Measurements from ENCODE around the gene CHMP3. TPM values are rescaled to one million over a fixed set of nuclear protein-coding genes. Genes with fewer than 3 reads are reported as not detected.

The CHMP3 gene
- total and polyA plus RNA-seq, 2 donors (not counting 1 experiment from before 2014, with no cell fraction given), result 17.5 to 72.5 TPM

GRCh38 chr2:86557836-86558235, 5.4 kb downstream of the CHMP3 start:
- Histone ChIP-seq H2AFZ (ENCODE audit: insufficient read depth, low read depth, low read length, poor library complexity, severe bottlenecking) (no peak overlapping the region), H3K9ac (ENCODE audit: low read length) (no peak overlapping the region), H3K27ac (ENCODE audit: low read length in 2 of 2) (no peak overlapping the region), H3K36me3 (replicated peaks in 1 of 2; ENCODE audit: control extremely low read depth in 1 of 2, control insufficient read depth in 1 of 2, extremely low read depth in 1 of 2, insufficient read depth in 2 of 2, low read length in 1 of 2) (peaks cover 0 to 3% of the 10 kb centered on the region in 2 experiments), H3K27me3 (replicated peaks in 1 of 4; ENCODE audit: control extremely low read depth in 1 of 4, control insufficient read depth in 3 of 4, insufficient read depth in 4 of 4, low read length in 3 of 4) (no peaks in the 10 kb centered on the region), H4K20me1 (ENCODE audit: control insufficient read depth, insufficient read depth, low read length, poor library complexity, severe bottlenecking) (peaks cover 51% of the 10 kb centered on the region), H3K79me2 (ENCODE audit: control insufficient read depth, insufficient read depth, low read length) (peaks cover 100% of the 10 kb centered on the region), H3K4me1 (ENCODE audit: control insufficient read depth in 2 of 2, insufficient read depth in 2 of 2, low read length in 2 of 2) (peaks cover 12 to 24% of the 10 kb centered on the region in 2 donors), H3K9me3 (ENCODE audit: control extremely low read depth in 1 of 3, control insufficient read depth in 2 of 3, insufficient read depth in 1 of 3, low read length in 2 of 3) (no peaks in the 10 kb centered on the region), H3K4me2 (replicated peaks; ENCODE audit: low read depth, low read length, poor library complexity, severe bottlenecking) (no peak overlapping the region), H3K4me3 (ENCODE audit: control extremely low read depth in 1 of 5, extremely low read depth in 1 of 5, insufficient read depth in 1 of 5, low read depth in 2 of 5, low read length in 4 of 5) (no peak overlapping the region)
- ATAC-seq (ENCODE audit: low read depth), result no peak
- no peak overlapping the region for H3K27ac Mint-ChIP-seq
- 90% methylated on average over 2 of the region's 2 CpGs for WGBS (ENCODE audit: insufficient coverage)
- ChIA-PET CTCF (no interaction called here), POLR2A (no interaction called here)
- TF ChIP-seq, protein P1, sequence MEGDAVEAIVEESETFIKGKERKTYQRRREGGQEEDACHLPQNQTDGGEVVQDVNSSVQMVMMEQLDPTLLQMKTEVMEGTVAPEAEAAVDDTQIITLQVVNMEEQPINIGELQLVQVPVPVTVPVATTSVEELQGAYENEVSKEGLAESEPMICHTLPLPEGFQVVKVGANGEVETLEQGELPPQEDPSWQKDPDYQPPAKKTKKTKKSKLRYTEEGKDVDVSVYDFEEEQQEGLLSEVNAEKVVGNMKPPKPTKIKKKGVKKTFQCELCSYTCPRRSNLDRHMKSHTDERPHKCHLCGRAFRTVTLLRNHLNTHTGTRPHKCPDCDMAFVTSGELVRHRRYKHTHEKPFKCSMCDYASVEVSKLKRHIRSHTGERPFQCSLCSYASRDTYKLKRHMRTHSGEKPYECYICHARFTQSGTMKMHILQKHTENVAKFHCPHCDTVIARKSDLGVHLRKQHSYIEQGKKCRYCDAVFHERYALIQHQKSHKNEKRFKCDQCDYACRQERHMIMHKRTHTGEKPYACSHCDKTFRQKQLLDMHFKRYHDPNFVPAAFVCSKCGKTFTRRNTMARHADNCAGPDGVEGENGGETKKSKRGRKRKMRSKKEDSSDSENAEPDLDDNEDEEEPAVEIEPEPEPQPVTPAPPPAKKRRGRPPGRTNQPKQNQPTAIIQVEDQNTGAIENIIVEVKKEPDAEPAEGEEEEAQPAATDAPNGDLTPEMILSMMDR (IDR thresholded peaks at IDR 0.05), result no peak
- TF ChIP-seq EZH2 (IDR thresholded peaks at IDR 0.05; ENCODE audit: borderline replicate concordance, insufficient read depth, low read depth, low read length, poor library complexity, severe bottlenecking), result no peak
- DNase-seq, result no peak
- intact Hi-C loops (cut with micrococcal nuclease), result no loop called here
- no peaks in the 10 kb centered on the region for H3K27me3 Mint-ChIP-seq
- peaks cover 40% of the 10 kb centered on the region for H3K4me1 Mint-ChIP-seq
- no peaks in the 10 kb centered on the region for H3K9me3 Mint-ChIP-seq (ENCODE audit: insufficient read depth)
- no peak overlapping the region for H3K4me3 Mint-ChIP-seq

- TF ChIP-seq, protein P1 (IDR thresholded peaks at IDR 0.05), result no peak
- no peak for TF ChIP-seq EZH2 (IDR thresholded peaks at IDR 0.05; ENCODE audit: borderline replicate concordance, insufficient read depth, low read depth, low read length, poor library complexity, severe bottlenecking)
- intact Hi-C loops (cut with micrococcal nuclease), result no loop called here
- Histone ChIP-seq H4K20me1 (ENCODE audit: control insufficient read depth, insufficient read depth, low read length, poor library complexity, severe bottlenecking) (peaks cover 62% of the 10 kb centered on the region), H3K4me1 (ENCODE audit: control insufficient read depth in 2 of 2, insufficient read depth in 2 of 2, low read length in 2 of 2) (peaks cover 4 to 14% of the 10 kb centered on the region in 2 donors), H3K4me3 (ENCODE audit: control extremely low read depth in 1 of 5, extremely low read depth in 1 of 5, insufficient read depth in 1 of 5, low read depth in 2 of 5, low read length in 4 of 5) (no peak overlapping the region), H2AFZ (ENCODE audit: insufficient read depth, low read depth, low read length, poor library complexity, severe bottlenecking) (no peak overlapping the region), H3K36me3 (replicated peaks in 1 of 2; ENCODE audit: control extremely low read depth in 1 of 2, control insufficient read depth in 1 of 2, extremely low read depth in 1 of 2, insufficient read depth in 2 of 2, low read length in 1 of 2) (peaks cover 0 to 3% of the 10 kb centered on the region in 2 experiments), H3K27me3 (replicated peaks in 1 of 4; ENCODE audit: control extremely low read depth in 1 of 4, control insufficient read depth in 3 of 4, insufficient read depth in 4 of 4, low read length in 3 of 4) (no peaks in the 10 kb centered on the region), H3K9ac (ENCODE audit: low read length) (no peak overlapping the region), H3K9me3 (ENCODE audit: control extremely low read depth in 1 of 3, control insufficient read depth in 2 of 3, insufficient read depth in 1 of 3, low read length in 2 of 3) (peaks cover 0 to 3% (median 0%) of the 10 kb centered on the region in 3 donors), H3K27ac (ENCODE audit: low read length in 2 of 2) (no peak overlapping the region), H3K79me2 (ENCODE audit: control insufficient read depth, insufficient read depth, low read length) (peaks cover 100% of the 10 kb centered on the region), H3K4me2 (replicated peaks; ENCODE audit: low read depth, low read length, poor library complexity, severe bottlenecking) (no peak overlapping the region)
- no peaks in the 10 kb centered on the region for H3K27me3 Mint-ChIP-seq
- no peak for ATAC-seq (ENCODE audit: low read depth)
- H3K4me3 Mint-ChIP-seq, result no peak overlapping the region
- ChIA-PET POLR2A (no interaction called here), CTCF (no interaction called here)
- no peak overlapping the region for H3K27ac Mint-ChIP-seq
- no peaks in the 10 kb centered on the region for H3K9me3 Mint-ChIP-seq (ENCODE audit: insufficient read depth)
- H3K4me1 Mint-ChIP-seq, result peaks cover 38% of the 10 kb centered on the region
- no peak for DNase-seq
- WGBS (ENCODE audit: insufficient coverage), result 97% methylated on average over 11 of the region's 16 CpGs
Observed at GRCh38 chr2:86556508-86556907, 6.7 kb downstream of the CHMP3 start.

Measured in B cell (primary cell).